KG1 (cell line): ENCODE results near the gene TDRD3.

ENCODE experiments used
- DNase-seq: peaks from one replicate; lab custom pipeline; 2025; lab: John Stamatoyannopoulos, UW

Gene TDRD3

GRCh38 chr13:60575142-60575541, 178.1 kb downstream of the TDRD3 start:
- DNase-seq = no peak

GRCh38 chr13:60577761-60578160, 180.7 kb downstream of the TDRD3 start:
- no peak for DNase-seq

GRCh38 chr13:60583196-60583888, 186.3 kb downstream of the TDRD3 start:
- no peak for DNase-seq

GRCh38 chr13:60583911-60584753, 187.1 kb downstream of the TDRD3 start:
- no peak for DNase-seq

GRCh38 chr13:60584976-60585375, 188.0 kb downstream of the TDRD3 start:
- DNase-seq = no peak

- DNase-seq = no peak
Measured at GRCh38 chr13:60590800-60591747, 194.1 kb downstream of the TDRD3 start.

- no peak for DNase-seq
Measured at GRCh38 chr13:60603049-60603448, 206.0 kb downstream of the TDRD3 start.

GRCh38 chr13:60604058-60604457, 207.0 kb downstream of the TDRD3 start:
- no peak for DNase-seq

GRCh38 chr13:60608954-60609353, 211.9 kb downstream of the TDRD3 start:
- no peak for DNase-seq

GRCh38 chr13:60611523-60611922, 214.5 kb downstream of the TDRD3 start:
- DNase-seq = no peak

- no peak for DNase-seq
Measured at GRCh38 chr13:60612593-60612992, 215.6 kb downstream of the TDRD3 start.

GRCh38 chr13:60613080-60613479, 216.1 kb downstream of the TDRD3 start:
- no peak for DNase-seq

- DNase-seq = no peak
Measured at GRCh38 chr13:60617991-60618733, 221.1 kb downstream of the TDRD3 start.

GRCh38 chr13:60619461-60619860, 222.4 kb downstream of the TDRD3 start:
- no peak for DNase-seq

GRCh38 chr13:60620611-60621395, 223.8 kb downstream of the TDRD3 start:
- no peak for DNase-seq

- DNase-seq = no peak
Measured at GRCh38 chr13:60623151-60623550, 226.1 kb downstream of the TDRD3 start.
